Activated naive CD8-positive, alpha-beta T cell treated with anti-CD3 and anti-CD28 coated beads for 36 hours (primary cell): ENCODE results near the gene ANKIB1. TPM values are rescaled to one million over a fixed set of nuclear protein-coding genes. Genes with fewer than 3 reads are reported as not detected.

Experiments used
- DNase-seq: peaks from one replicate; pipeline ENCODE4 v3.0.0; 2021
- H3K27ac Mint-ChIP-seq: one replicate; pipeline ENCODE4 v1.8.0; 2022; ENCODE audit warnings: mild to moderate bottlenecking, moderate library complexity, mixed read lengths
- H3K27me3 Mint-ChIP-seq: one replicate; pipeline ENCODE4 v1.8.0; 2022; ENCODE audit warnings: mild to moderate bottlenecking, mixed read lengths
- H3K36me3 Mint-ChIP-seq: one replicate; pipeline ENCODE4 v1.8.0; 2021; ENCODE audit warnings: mild to moderate bottlenecking, mixed read lengths
- H3K4me1 Mint-ChIP-seq: one replicate; pipeline ENCODE4 v1.8.0; 2021; ENCODE audit warnings: mixed read lengths
- H3K4me3 Mint-ChIP-seq: one replicate; pipeline ENCODE4 v1.8.0; 2022; ENCODE audit warnings: mild to moderate bottlenecking, moderate library complexity, mixed read lengths
- H3K9me3 Mint-ChIP-seq: one replicate; pipeline ENCODE4 v1.8.0; 2022; ENCODE audit warnings: mixed read lengths
- total RNA-seq, 2 experiments: library from RNA; stranded (reverse); gene quantifications; one replicate each; pipeline ENCODE4 v1.2.3, GENCODE V29; 2021

ANKIB1 gene
- 10 to 100 TPM; 38.6 to 40.6 TPM for total RNA-seq

- Mint-ChIP-seq H3K27me3 (no peaks in the 10 kb centered on the region), H3K36me3 (peaks cover 7% of the 10 kb centered on the region), H3K4me1 (peaks cover 36% of the 10 kb centered on the region), H3K4me3 (peak within 1 kb of the TSS; percentile 96), H3K27ac (peak within 1 kb of the TSS; percentile 98), H3K9me3 (no peaks in the 10 kb centered on the region)
- peak; percentile 88 for DNase-seq
Observed at GRCh38 chr7:92245487-92246359, at the start of gene ANKIB1, which contains the start of gene KRIT1. Gene ANKIB1 (plus strand): TSS chr7:92245974. CDS start chr7:92294979, 49,005 bp downstream. Gene KRIT1 (minus strand): TSS chr7:92245914. CDS start chr7:92242135, 3,779 bp downstream.

- H3K27me3 Mint-ChIP-seq = no peaks in the 10 kb centered on the region
- peaks cover 30% of the 10 kb centered on the region for H3K36me3 Mint-ChIP-seq
- H3K4me3 Mint-ChIP-seq = no peak overlapping the region
- H3K4me1 Mint-ChIP-seq = peaks cover 2% of the 10 kb centered on the region
- H3K9me3 Mint-ChIP-seq = no peaks in the 10 kb centered on the region
- DNase-seq = no peak
- H3K27ac Mint-ChIP-seq = no peak overlapping the region
Observed at GRCh38 chr7:92200791-92201190, 45.0 kb upstream of the ANKIB1 start.

- DNase-seq = no peak
- no peak overlapping the region for H3K4me3 Mint-ChIP-seq
- H3K27ac Mint-ChIP-seq = no peak overlapping the region
- peaks cover 18% of the 10 kb centered on the region for H3K9me3 Mint-ChIP-seq
- H3K27me3 Mint-ChIP-seq = no peaks in the 10 kb centered on the region
- H3K4me1 Mint-ChIP-seq = peaks cover 13% of the 10 kb centered on the region
- H3K36me3 Mint-ChIP-seq = peaks cover 65% of the 10 kb centered on the region
Observed at GRCh38 chr7:92205987-92206386, 39.8 kb upstream of the ANKIB1 start.

GRCh38 chr7:92206672-92207071 lies 39.1 kb upstream of the ANKIB1 start:
- H3K27me3 Mint-ChIP-seq = no peaks in the 10 kb centered on the region
- no peak for DNase-seq
- peaks cover 13% of the 10 kb centered on the region for H3K4me1 Mint-ChIP-seq
- H3K36me3 Mint-ChIP-seq = peaks cover 70% of the 10 kb centered on the region
- H3K4me3 Mint-ChIP-seq = no peak overlapping the region
- peaks cover 18% of the 10 kb centered on the region for H3K9me3 Mint-ChIP-seq
- no peak overlapping the region for H3K27ac Mint-ChIP-seq

GRCh38 chr7:92221766-92222165 lies 24.0 kb upstream of the ANKIB1 start:
- no peaks in the 10 kb centered on the region for H3K27me3 Mint-ChIP-seq
- no peak overlapping the region for H3K27ac Mint-ChIP-seq
- no peaks in the 10 kb centered on the region for H3K9me3 Mint-ChIP-seq
- DNase-seq = no peak
- no peak overlapping the region for H3K4me3 Mint-ChIP-seq
- H3K36me3 Mint-ChIP-seq = peaks cover 20% of the 10 kb centered on the region
- H3K4me1 Mint-ChIP-seq = no peaks in the 10 kb centered on the region

GRCh38 chr7:92226981-92227380 lies 18.8 kb upstream of the ANKIB1 start:
- Mint-ChIP-seq H3K9me3 (peaks cover 8% of the 10 kb centered on the region), H3K27ac (peak overlapping the region; percentile 60)

GRCh38 chr7:92228100-92228499 lies 17.7 kb upstream of the ANKIB1 start:
- Mint-ChIP-seq H3K36me3 (peaks cover 41% of the 10 kb centered on the region), H3K4me1 (peaks cover 21% of the 10 kb centered on the region), H3K9me3 (peaks cover 8% of the 10 kb centered on the region), H3K4me3 (no peak overlapping the region), H3K27me3 (no peaks in the 10 kb centered on the region), H3K27ac (peak overlapping the region; percentile 85)
- no peak for DNase-seq

More at GRCh38 chr7:92226981-92227380, 18.8 kb upstream of the ANKIB1 start:
- H3K27me3 Mint-ChIP-seq = no peaks in the 10 kb centered on the region
- peaks cover 37% of the 10 kb centered on the region for H3K36me3 Mint-ChIP-seq
- H3K4me3 Mint-ChIP-seq = no peak overlapping the region
- H3K4me1 Mint-ChIP-seq = peaks cover 21% of the 10 kb centered on the region
- no peak for DNase-seq

GRCh38 chr7:92228742-92229141 lies 17.0 kb upstream of the ANKIB1 start:
- Mint-ChIP-seq H3K4me3 (no peak overlapping the region), H3K36me3 (peaks cover 40% of the 10 kb centered on the region), H3K9me3 (peaks cover 8% of the 10 kb centered on the region), H3K27me3 (no peaks in the 10 kb centered on the region), H3K27ac (peak overlapping the region; percentile 4), H3K4me1 (peaks cover 21% of the 10 kb centered on the region)
- DNase-seq = no peak

- Mint-ChIP-seq H3K4me1 (peaks cover 21% of the 10 kb centered on the region), H3K27me3 (no peaks in the 10 kb centered on the region), H3K36me3 (peaks cover 43% of the 10 kb centered on the region), H3K4me3 (no peak overlapping the region), H3K27ac (no peak overlapping the region), H3K9me3 (peaks cover 8% of the 10 kb centered on the region)
- no peak for DNase-seq
Observed at GRCh38 chr7:92230547-92230946, 15.2 kb upstream of the ANKIB1 start.

GRCh38 chr7:92242972-92243371 lies 2.8 kb upstream of the ANKIB1 start:
- Mint-ChIP-seq H3K9me3 (no peaks in the 10 kb centered on the region), H3K4me3 (no peak overlapping the region), H3K36me3 (peaks cover 15% of the 10 kb centered on the region), H3K27ac (no peak overlapping the region), H3K4me1 (peaks cover 29% of the 10 kb centered on the region), H3K27me3 (no peaks in the 10 kb centered on the region)
- no peak for DNase-seq

GRCh38 chr7:92244808-92245486 lies 827 bp upstream of the ANKIB1 start:
- peaks cover 36% of the 10 kb centered on the region for H3K4me1 Mint-ChIP-seq
- peak overlapping the region; percentile 94 for H3K4me3 Mint-ChIP-seq
- DNase-seq = no peak
- H3K27ac Mint-ChIP-seq = peak overlapping the region; percentile 98
- no peaks in the 10 kb centered on the region for H3K9me3 Mint-ChIP-seq
- H3K27me3 Mint-ChIP-seq = no peaks in the 10 kb centered on the region
- H3K36me3 Mint-ChIP-seq = peaks cover 7% of the 10 kb centered on the region

GRCh38 chr7:92246360-92247101 lies 757 bp downstream of the ANKIB1 start:
- peak overlapping the region; percentile 96 for H3K4me3 Mint-ChIP-seq
- no peaks in the 10 kb centered on the region for H3K9me3 Mint-ChIP-seq
- no peaks in the 10 kb centered on the region for H3K27me3 Mint-ChIP-seq
- H3K4me1 Mint-ChIP-seq = peaks cover 41% of the 10 kb centered on the region
- peak; percentile 15 for DNase-seq
- peak overlapping the region; percentile 87 for H3K27ac Mint-ChIP-seq
- H3K36me3 Mint-ChIP-seq = peaks cover 7% of the 10 kb centered on the region

- Mint-ChIP-seq H3K4me1 (peaks cover 39% of the 10 kb centered on the region), H3K27me3 (no peaks in the 10 kb centered on the region), H3K27ac (no peak overlapping the region), H3K9me3 (peaks cover 5% of the 10 kb centered on the region), H3K4me3 (no peak overlapping the region), H3K36me3 (peaks cover 16% of the 10 kb centered on the region)
- DNase-seq = no peak
Observed at GRCh38 chr7:92250603-92251002, 4.8 kb downstream of the ANKIB1 start.

- Mint-ChIP-seq H3K4me1 (peaks cover 39% of the 10 kb centered on the region), H3K9me3 (peaks cover 5% of the 10 kb centered on the region), H3K27me3 (no peaks in the 10 kb centered on the region), H3K4me3 (no peak overlapping the region), H3K27ac (no peak overlapping the region), H3K36me3 (peaks cover 15% of the 10 kb centered on the region)
- no peak for DNase-seq
Observed at GRCh38 chr7:92251181-92251580, 5.4 kb downstream of the ANKIB1 start.

GRCh38 chr7:92253251-92253650 lies 7.5 kb downstream of the ANKIB1 start:
- no peak overlapping the region for H3K27ac Mint-ChIP-seq
- peaks cover 5% of the 10 kb centered on the region for H3K9me3 Mint-ChIP-seq
- H3K4me1 Mint-ChIP-seq = peaks cover 27% of the 10 kb centered on the region
- H3K4me3 Mint-ChIP-seq = no peak overlapping the region
- peaks cover 15% of the 10 kb centered on the region for H3K36me3 Mint-ChIP-seq
- no peak for DNase-seq
- H3K27me3 Mint-ChIP-seq = no peaks in the 10 kb centered on the region
